ENCODE measurements around the gene OR51I1. TPM values are rescaled to one million over a fixed set of nuclear protein-coding genes. Genes with fewer than 3 reads are reported as not detected.

OR51I1 gene
- total RNA-seq, 4 donors from 2014 or later = 1.6 to 5.0 TPM; not detected in 2

GRCh38 chr11:5449432-5449831 is 8.1 kb upstream of the OR51I1 start:
- TF ChIP-seq CTCF (IDR thresholded peaks at IDR 0.05) (no peak), POLR2A (IDR thresholded peaks at IDR 0.05) (no peak)
- no peaks in the 10 kb centered on the region for H3K9me3 ChIP-seq
- H3K4me1 ChIP-seq = no peaks in the 10 kb centered on the region
- intact Hi-C loops (cut with DNase I; ENCODE audit: low total_unique reads) = no loop called here
- H3K4me3 ChIP-seq = no peak overlapping the region
- no peaks in the 10 kb centered on the region for H3K36me3 ChIP-seq
- no peaks in the 10 kb centered on the region for H3K27me3 ChIP-seq
- H3K27ac ChIP-seq = no peak overlapping the region
- no peak for DNase-seq

GRCh38 chr11:5449023-5449422 is 7.7 kb upstream of the OR51I1 start, which contains the start of gene OR51I2:
Gene OR51I2, plus strand, starts transcription at chr11:5449323. Its CDS starts 4,166 bp downstream, at chr11:5453489.
- no peak for DNase-seq
- Histone ChIP-seq H3K36me3 (no peaks in the 10 kb centered on the region), H3K4me1 (no peaks in the 10 kb centered on the region), H3K27me3 (no peaks in the 10 kb centered on the region), H3K4me3 (no peak within 1 kb of the TSS), H3K27ac (no peak within 1 kb of the TSS), H3K9me3 (no peaks in the 10 kb centered on the region)
- TF ChIP-seq CTCF (IDR thresholded peaks at IDR 0.05) (no peak), POLR2A (IDR thresholded peaks at IDR 0.05) (no peak)
- intact Hi-C loops (cut with DNase I; ENCODE audit: low total_unique reads) = no loop called here

- Histone ChIP-seq H3K9me3 (no peaks in the 10 kb centered on the region), H3K27ac (no peak overlapping the region), H3K27me3 (no peaks in the 10 kb centered on the region), H3K4me1 (no peaks in the 10 kb centered on the region), H3K4me3 (no peak overlapping the region), H3K36me3 (no peaks in the 10 kb centered on the region)
- no peak for TF ChIP-seq CTCF (IDR thresholded peaks at IDR 0.05)
- no peak for TF ChIP-seq POLR2A (IDR thresholded peaks at IDR 0.05)
- DNase-seq = no peak
- intact Hi-C loops (cut with DNase I; ENCODE audit: low total_unique reads) = no loop called here
Observed at GRCh38 chr11:5443835-5444393, 2.6 kb upstream of the OR51I1 start.

GRCh38 chr11:5423131-5423530 is 18.2 kb downstream of the OR51I1 start:
- no peak for DNase-seq
- Histone ChIP-seq H3K9me3 (no peaks in the 10 kb centered on the region), H3K27me3 (no peaks in the 10 kb centered on the region), H3K4me1 (no peaks in the 10 kb centered on the region), H3K36me3 (no peaks in the 10 kb centered on the region), H3K27ac (no peak overlapping the region), H3K4me3 (no peak overlapping the region)
- intact Hi-C loops (cut with DNase I; ENCODE audit: low total_unique reads) = no loop called here
- no peak for TF ChIP-seq CTCF (IDR thresholded peaks at IDR 0.05)
- no peak for TF ChIP-seq POLR2A (IDR thresholded peaks at IDR 0.05)

- Histone ChIP-seq H3K27me3 (no peaks in the 10 kb centered on the region), H3K4me1 (no peaks in the 10 kb centered on the region), H3K27ac (no peak within 1 kb of the TSS), H3K36me3 (no peaks in the 10 kb centered on the region), H3K4me3 (no peak within 1 kb of the TSS), H3K9me3 (no peaks in the 10 kb centered on the region)
- DNase-seq = no peak
- intact Hi-C loops (cut with DNase I; ENCODE audit: low total_unique reads) = no loop called here
- TF ChIP-seq CTCF (IDR thresholded peaks at IDR 0.05) (no peak), POLR2A (IDR thresholded peaks at IDR 0.05) (no peak)
Observed at GRCh38 chr11:5421811-5422210, 19.5 kb downstream of the OR51I1 start, which contains the start of gene OR51Q1. Gene OR51Q1, plus strand, starts transcription at chr11:5422111. Its CDS starts 90 bp downstream, at chr11:5422201.
